Activated naive CD4-positive, alpha-beta T cell treated with anti-CD3 and anti-CD28 coated beads, Interleukin-2, amount 50 U/mL, for 24 hours (primary cell): Measurements from ENCODE around the gene WNT6.
"Not testable (repeated sequence)": the region's sequence is repeated elsewhere in the genome, so short reads cannot be mapped to it uniquely, and the experiment has no call there.

Experiments
- H3K27ac Mint-ChIP-seq: one replicate; pipeline ENCODE4 v1.8.0; 2021; ENCODE audit warnings: mild to moderate bottlenecking, mixed read lengths
- H3K27me3 Mint-ChIP-seq: one replicate; pipeline ENCODE4 v1.8.0; 2021; ENCODE audit warnings: mixed read lengths
- H3K36me3 Mint-ChIP-seq: one replicate; pipeline ENCODE4 v1.8.0; 2021; ENCODE audit warnings: mixed read lengths
- H3K4me1 Mint-ChIP-seq: one replicate; pipeline ENCODE4 v1.8.0; 2021; ENCODE audit warnings: mixed read lengths
- H3K4me3 Mint-ChIP-seq: one replicate; pipeline ENCODE4 v1.8.0; 2021; ENCODE audit warnings: mild to moderate bottlenecking, mixed read lengths
- H3K9me3 Mint-ChIP-seq: one replicate; pipeline ENCODE4 v1.8.0; 2021; ENCODE audit warnings: mixed read lengths

The WNT6 gene

DNA sequence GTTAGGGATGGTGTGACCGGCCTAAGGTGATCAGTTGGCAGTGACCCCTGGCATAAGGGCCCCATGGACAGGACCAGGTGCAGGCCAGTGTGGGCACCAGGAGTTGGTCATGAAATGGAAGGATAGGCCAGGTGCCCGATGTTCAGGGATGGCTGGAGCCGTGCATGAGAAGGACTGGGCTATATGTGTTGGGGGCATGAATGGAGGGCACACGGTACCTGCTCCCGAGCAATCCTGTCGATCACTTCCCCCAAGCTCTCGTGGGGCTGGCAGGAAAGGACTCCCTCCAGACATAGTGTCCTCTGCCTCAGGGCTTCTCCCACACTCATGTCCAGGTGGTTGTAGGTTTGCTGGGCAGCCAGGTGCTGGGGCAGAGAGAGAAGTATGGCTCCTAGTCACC lies 35.6 kb upstream of the WNT6 start:
- peaks cover 3% of the 10 kb centered on the region for H3K27me3 Mint-ChIP-seq
- no peaks in the 10 kb centered on the region for H3K9me3 Mint-ChIP-seq
- H3K27ac Mint-ChIP-seq: no peak overlapping the region
- no peak overlapping the region for H3K4me3 Mint-ChIP-seq
- no peaks in the 10 kb centered on the region for H3K4me1 Mint-ChIP-seq
- no peaks in the 10 kb centered on the region for H3K36me3 Mint-ChIP-seq

DNA sequence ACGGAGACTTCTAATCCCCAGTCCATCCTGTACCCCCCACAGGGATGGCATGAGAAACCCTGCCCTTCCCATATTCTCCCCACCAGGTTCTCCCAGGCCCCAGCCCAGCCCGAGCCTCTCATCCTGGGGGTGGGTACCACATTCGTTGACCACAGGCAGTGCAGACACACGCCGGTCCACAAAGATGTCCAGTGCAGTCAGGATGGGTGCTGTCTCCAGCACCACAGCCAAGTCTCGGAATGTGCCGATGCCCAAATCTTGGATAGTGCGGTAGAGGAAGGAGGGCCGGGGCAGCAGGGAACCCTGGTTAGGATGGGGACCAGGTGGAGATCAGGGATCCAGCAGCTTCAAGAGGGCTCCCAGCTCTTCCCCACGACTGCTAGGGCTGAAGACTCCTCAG lies 32.8 kb upstream of the WNT6 start:
- no peak overlapping the region for H3K27ac Mint-ChIP-seq
- no peaks in the 10 kb centered on the region for H3K9me3 Mint-ChIP-seq
- H3K27me3 Mint-ChIP-seq: peaks cover 12% of the 10 kb centered on the region
- H3K4me1 Mint-ChIP-seq: no peaks in the 10 kb centered on the region
- no peak overlapping the region for H3K4me3 Mint-ChIP-seq
- no peaks in the 10 kb centered on the region for H3K36me3 Mint-ChIP-seq

DNA sequence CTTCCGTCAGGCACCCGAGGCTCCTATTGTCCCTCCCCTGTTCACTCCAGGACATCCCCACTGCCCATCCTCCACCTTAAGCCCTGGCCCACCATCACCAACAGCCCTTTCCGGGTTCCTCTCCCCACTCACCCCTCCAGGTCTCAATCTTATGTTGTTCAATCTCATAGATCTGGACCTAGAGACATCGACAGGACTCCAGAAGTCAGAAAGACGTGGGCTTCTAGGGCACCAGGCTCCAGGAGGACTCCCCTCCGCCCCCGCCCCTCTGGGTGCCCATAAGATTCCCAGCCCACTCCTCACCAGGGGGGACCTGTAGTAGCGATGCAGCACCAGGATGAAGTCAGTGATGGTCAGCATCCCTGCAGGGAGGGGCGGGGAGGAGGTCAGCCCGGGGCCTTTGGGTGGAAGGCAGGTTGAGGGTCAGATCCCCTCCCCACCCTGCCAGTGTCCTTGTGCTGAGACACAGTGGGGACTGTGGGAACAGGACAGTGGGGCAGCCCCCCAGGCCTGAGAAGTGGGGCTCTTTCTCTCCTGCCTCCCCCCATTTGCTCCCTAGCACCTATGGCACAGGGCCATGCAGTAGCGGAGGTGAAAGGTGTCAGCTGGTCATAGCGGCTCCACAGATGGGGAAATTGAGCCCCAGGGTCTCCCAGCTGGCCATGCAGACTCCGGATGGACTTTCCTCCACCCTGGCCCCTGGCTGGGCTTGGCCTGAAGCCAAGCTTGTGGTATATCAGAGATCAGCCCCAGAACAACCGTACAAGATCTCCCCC lies 31.7 kb upstream of the WNT6 start:
- peaks cover 18% of the 10 kb centered on the region for H3K27me3 Mint-ChIP-seq
- H3K27ac Mint-ChIP-seq: no peak overlapping the region

DNA sequence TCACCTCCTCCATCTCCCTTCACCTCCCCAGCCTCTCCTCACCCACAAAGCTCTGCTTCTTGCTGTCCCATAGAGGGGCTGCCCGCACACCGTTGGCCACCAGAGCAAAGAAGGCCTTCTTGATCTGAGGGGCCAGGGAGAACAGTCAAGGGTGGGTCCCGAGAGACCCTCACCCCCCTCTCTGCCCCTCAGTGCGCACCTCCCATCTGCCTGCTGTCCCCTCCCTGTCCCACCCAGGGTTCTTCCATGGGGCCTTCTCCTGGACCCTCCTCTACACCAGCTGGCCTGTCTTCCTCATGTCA lies 31.2 kb upstream of the WNT6 start:
- H3K4me3 Mint-ChIP-seq: no peak overlapping the region
- no peaks in the 10 kb centered on the region for H3K9me3 Mint-ChIP-seq
- H3K36me3 Mint-ChIP-seq: no peaks in the 10 kb centered on the region

More for the DNA sequence above, 31.7 kb upstream of the WNT6 start:
- H3K4me1 Mint-ChIP-seq: no peaks in the 10 kb centered on the region
- H3K36me3 Mint-ChIP-seq: no peaks in the 10 kb centered on the region
- no peaks in the 10 kb centered on the region for H3K9me3 Mint-ChIP-seq
- no peak overlapping the region for H3K4me3 Mint-ChIP-seq

DNA sequence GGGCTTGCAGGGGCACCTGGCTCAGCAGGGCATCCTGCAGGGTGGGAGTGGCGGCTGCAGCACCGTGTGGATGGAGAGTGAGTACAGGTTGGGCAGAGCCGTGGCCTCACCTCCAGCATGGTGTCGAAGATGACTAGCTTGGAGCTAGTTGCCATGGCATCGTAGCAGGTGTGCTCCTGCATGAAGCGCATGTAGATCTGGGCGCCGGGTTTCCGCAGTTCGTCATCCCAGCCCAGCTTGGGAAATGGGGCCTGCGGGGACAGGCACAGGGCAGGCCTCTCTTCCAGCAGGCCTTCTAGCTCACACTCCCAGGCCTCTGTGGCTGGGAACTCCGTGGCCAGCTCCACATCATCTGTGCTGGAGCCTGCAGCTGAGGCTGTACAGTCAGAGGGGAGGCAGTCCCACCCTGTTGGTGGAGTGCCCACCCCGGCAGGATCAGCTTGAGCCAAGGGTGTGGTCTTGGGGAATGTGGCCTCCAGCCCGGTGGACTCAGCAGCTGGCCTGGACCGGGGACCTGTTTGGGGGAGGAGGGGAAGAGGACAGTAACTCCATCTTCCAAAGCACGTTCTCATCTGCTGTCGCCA lies 29.6 kb upstream of the WNT6 start:
- H3K27ac Mint-ChIP-seq: no peak overlapping the region
- no peaks in the 10 kb centered on the region for H3K4me1 Mint-ChIP-seq
- H3K36me3 Mint-ChIP-seq: no peaks in the 10 kb centered on the region
- peaks cover 25% of the 10 kb centered on the region for H3K27me3 Mint-ChIP-seq
- H3K4me3 Mint-ChIP-seq: no peak overlapping the region
- H3K9me3 Mint-ChIP-seq: no peaks in the 10 kb centered on the region

More for the DNA sequence above, 31.2 kb upstream of the WNT6 start:
- Mint-ChIP-seq H3K27ac (no peak overlapping the region), H3K4me1 (no peaks in the 10 kb centered on the region), H3K27me3 (peaks cover 19% of the 10 kb centered on the region)

DNA sequence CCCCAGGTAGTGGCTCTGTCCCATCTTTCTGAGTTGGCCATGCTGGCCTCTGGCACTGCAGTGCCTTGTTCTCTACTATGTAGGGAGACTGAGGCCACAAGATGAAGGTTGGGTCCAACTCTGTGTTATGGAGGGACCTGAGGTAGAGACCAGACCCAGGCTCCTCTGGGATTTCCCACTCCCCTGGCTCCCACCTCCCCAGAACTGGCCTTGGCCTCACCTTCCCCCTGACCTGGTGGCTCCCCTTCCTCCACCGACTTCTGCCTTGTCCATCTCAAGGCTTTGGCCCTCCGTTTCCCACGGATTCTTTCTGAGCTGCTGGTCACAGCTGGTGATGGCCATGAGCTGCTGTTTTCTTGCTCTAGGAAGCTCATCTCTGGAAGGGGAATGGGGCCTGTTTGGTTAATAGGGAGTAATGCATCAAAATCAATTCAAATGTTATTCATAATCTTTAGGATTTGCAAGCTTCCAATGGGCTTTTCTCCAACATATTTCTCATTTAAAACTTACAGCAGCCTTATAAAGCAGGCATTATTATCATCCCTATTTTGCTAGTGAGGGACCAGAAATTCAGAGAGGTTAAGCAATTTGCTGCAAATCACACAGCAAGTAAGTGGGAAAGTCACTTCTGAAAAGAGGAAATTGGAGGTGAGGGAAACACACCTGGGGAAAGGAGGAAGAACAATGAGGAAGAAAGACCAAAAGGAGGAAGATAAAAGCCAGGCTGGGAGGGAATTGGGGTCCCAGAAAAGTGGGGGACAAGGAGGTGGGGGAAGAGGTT lies 28.9 kb upstream of the WNT6 start:
- Mint-ChIP-seq H3K4me1 (no peaks in the 10 kb centered on the region), H3K36me3 (no peaks in the 10 kb centered on the region), H3K4me3 (no peak overlapping the region), H3K9me3 (no peaks in the 10 kb centered on the region), H3K27me3 (peaks cover 27% of the 10 kb centered on the region), H3K27ac (no peak overlapping the region)

DNA sequence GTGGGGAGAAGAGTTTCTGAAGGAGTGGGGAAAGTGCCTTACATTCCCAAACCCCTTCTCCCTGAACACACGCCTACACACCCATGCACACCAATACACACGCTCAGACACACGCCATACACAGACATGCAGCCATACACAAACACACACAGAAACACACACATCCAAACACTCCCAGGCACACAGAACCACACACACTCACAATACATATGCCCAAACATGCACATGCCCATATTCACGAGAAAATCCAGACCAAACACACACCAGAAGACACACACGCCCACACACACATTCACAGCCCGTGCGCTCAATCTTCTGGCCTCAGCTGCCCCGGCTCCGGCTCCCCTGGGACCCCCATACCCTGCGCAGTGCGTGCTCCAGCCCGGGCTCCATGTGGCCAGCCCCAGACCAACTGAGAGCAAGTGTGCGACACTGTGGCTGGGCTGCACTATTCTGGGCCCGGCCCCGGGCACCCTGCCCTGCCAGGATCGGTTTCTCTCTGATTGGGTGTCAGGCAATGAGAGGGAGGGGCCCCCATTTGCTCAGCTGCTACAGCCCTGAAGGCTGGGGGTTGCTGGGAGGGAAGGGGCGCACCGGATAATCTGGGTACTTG lies 28.1 kb upstream of the WNT6 start, which contains the start of gene PRKAG3:
TSS of gene PRKAG3 (minus strand) at position 426 of the 613 bp plus-strand sequence.
- H3K9me3 Mint-ChIP-seq: no peaks in the 10 kb centered on the region
- H3K4me1 Mint-ChIP-seq: no peaks in the 10 kb centered on the region
- H3K36me3 Mint-ChIP-seq: no peaks in the 10 kb centered on the region
- peaks cover 27% of the 10 kb centered on the region for H3K27me3 Mint-ChIP-seq
- H3K27ac Mint-ChIP-seq: no peak within 1 kb of the TSS
- no peak within 1 kb of the TSS for H3K4me3 Mint-ChIP-seq

DNA sequence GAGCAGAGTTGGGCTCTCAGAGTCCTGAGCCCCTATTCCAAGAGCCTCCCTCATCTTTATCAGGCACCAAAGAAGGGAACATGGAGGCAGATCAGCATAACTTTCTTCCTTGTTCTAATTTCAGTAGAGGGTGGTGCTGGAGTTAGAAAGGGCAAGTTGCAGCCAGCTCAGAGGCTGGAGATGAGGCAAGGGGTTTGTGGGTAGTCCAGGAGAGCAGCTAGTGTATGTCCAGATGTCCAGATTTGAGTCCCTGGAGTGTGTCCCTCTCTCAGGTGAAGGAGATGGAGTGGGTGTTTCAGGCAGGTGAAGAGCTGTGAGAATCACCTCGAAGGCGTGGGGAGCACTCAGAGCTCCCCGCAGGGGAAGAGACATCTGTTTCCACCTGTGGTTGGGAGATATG lies 27.5 kb upstream of the WNT6 start:
- H3K36me3 Mint-ChIP-seq: no peaks in the 10 kb centered on the region
- H3K27ac Mint-ChIP-seq: no peak overlapping the region
- peaks cover 3% of the 10 kb centered on the region for H3K9me3 Mint-ChIP-seq
- H3K27me3 Mint-ChIP-seq: peaks cover 29% of the 10 kb centered on the region
- H3K4me3 Mint-ChIP-seq: no peak overlapping the region
- no peaks in the 10 kb centered on the region for H3K4me1 Mint-ChIP-seq

DNA sequence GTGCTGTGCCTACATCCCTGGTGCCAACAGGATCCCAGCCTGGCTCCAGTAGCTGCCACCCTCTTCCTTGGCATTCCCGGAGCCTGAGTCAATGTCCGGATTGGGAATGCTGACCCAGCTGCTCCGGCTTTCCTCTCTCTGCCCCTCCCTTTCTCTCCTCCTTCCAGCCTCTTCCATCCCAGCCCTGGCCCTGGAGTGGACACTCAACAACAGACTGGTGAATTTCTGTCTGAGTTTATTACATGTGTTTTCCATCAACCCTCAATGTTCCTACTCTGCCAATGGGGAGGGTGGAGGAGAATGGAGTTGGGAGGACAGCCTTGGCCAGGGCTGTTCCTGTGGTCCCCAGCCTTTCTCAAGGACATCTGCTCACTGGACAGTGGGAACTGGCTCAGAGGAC lies 27.1 kb upstream of the WNT6 start:
- Mint-ChIP-seq H3K27me3 (peaks cover 30% of the 10 kb centered on the region), H3K4me3 (no peak overlapping the region), H3K36me3 (no peaks in the 10 kb centered on the region), H3K9me3 (peaks cover 8% of the 10 kb centered on the region), H3K4me1 (no peaks in the 10 kb centered on the region), H3K27ac (no peak overlapping the region)

DNA sequence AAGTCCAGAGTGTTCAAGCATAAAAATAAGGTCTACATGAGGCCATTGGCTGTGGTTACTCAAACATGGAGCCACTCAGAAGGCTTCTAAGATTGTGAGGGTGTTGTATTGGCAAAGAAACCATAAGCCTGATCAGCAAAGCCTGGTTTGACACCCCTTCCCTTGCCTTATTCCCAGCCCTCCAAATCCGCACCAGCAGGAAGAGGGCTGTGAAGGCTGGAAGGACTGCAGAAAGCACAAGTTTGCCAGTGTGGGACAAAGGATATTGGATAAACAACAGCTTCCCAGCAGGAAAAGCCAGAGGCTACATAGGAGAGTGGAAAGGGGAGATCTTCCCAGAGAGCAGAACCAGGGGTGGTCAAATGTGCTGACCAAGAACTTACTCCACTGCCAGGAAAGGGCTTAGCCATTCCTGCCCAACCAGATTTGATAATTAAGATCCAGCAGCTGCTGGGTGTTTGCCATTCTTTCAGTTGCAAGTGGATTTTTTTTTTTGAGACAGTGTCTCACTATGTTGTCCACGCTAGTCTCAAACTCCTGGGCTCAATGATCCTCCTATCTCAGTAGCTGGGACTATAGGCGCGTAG lies 26.5 kb upstream of the WNT6 start:
- Mint-ChIP-seq H3K27ac (no peak overlapping the region), H3K9me3 (peaks cover 14% of the 10 kb centered on the region), H3K36me3 (peaks cover 1% of the 10 kb centered on the region), H3K4me1 (no peaks in the 10 kb centered on the region), H3K4me3 (no peak overlapping the region), H3K27me3 (peaks cover 34% of the 10 kb centered on the region)

DNA sequence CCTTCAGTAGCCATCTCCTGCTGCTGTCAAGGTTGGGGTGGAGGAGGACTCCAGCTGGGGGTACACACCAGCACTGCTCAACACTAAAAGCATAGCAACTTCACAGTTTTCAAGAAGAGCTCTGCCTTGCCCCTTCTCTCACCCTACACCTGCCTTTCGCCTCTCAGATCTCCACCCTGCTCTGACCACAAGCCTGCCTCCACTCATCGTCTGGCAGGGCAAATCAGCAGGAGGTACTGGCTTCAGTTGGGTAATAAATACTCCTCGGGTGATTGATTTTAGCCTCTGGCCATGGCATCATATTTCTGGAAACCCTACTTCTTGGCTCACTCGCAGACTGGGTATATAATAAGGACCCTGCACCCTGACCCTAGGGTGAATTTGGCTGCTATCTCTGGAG lies 24.9 kb upstream of the WNT6 start:
- Mint-ChIP-seq H3K4me1 (no peaks in the 10 kb centered on the region), H3K36me3 (peaks cover 1% of the 10 kb centered on the region), H3K27ac (no peak overlapping the region), H3K9me3 (peaks cover 15% of the 10 kb centered on the region), H3K27me3 (peaks cover 39% of the 10 kb centered on the region), H3K4me3 (no peak overlapping the region)

DNA sequence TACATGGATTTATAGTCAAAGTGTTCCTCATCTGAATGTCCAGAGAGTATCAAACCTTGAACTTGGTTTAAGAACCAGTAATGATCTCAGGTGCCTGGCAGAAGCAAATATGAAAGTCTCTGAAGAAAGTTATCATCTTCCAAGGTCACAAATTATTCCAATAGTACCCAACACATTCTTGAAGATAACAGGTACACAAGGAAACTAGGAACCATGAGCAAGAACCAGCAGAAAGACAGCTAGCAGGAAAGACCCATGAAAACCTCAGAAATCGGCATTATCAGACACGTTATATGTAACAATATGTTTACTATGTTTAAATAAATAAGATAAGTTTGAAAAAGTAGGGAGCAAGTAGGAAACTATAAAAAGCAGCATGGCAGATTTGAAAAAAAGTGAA lies 22.1 kb upstream of the WNT6 start:
- H3K4me1 Mint-ChIP-seq: no peaks in the 10 kb centered on the region
- H3K4me3 Mint-ChIP-seq: no peak overlapping the region
- peaks cover 15% of the 10 kb centered on the region for H3K9me3 Mint-ChIP-seq
- no peak overlapping the region for H3K27ac Mint-ChIP-seq
- H3K27me3 Mint-ChIP-seq: peaks cover 38% of the 10 kb centered on the region
- peaks cover 1% of the 10 kb centered on the region for H3K36me3 Mint-ChIP-seq

DNA sequence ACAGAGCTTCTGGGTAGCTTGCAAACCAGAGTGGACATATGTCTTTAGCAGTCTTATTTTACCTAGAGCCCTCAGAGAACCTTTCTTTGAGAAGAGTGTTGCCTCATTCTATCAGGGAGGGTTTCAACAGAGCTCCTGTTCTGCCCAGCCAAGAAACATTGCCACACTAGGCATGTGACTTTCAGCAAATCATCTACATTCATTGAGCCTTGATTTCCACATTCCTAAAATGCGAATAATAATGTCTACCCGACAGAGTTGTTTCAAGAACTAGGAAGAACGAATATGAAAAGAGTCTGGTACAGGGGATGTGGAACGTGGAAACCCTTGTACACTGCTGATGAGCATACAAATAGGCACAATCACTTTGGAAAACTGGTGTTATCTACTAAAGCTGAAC lies 20.2 kb upstream of the WNT6 start:
- peaks cover 1% of the 10 kb centered on the region for H3K36me3 Mint-ChIP-seq
- H3K27me3 Mint-ChIP-seq: peaks cover 38% of the 10 kb centered on the region
- no peak overlapping the region for H3K27ac Mint-ChIP-seq
- H3K9me3 Mint-ChIP-seq: peaks cover 15% of the 10 kb centered on the region
- no peak overlapping the region for H3K4me3 Mint-ChIP-seq
- no peaks in the 10 kb centered on the region for H3K4me1 Mint-ChIP-seq

DNA sequence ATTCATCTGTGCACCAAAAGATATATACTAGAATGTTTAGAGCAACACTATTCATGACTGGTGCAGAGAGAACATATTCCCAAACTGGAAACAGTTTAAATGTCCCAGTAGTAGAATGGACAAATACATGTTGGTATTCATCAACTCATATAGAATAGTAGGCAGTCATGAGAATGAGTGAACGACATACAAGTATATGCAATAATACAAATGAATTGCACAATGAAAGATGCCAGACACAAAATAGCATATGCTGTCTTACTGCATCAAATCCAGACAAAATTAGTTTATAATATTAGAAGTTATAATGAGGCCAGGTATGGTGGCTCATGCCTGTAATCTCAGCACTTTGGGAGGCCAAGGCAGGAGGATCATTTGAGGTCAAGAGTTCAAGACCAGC lies 19.7 kb upstream of the WNT6 start:
- Mint-ChIP-seq H3K9me3 (peaks cover 15% of the 10 kb centered on the region), H3K36me3 (peaks cover 1% of the 10 kb centered on the region), H3K4me3 (no peak overlapping the region), H3K4me1 (no peaks in the 10 kb centered on the region), H3K27ac (no peak overlapping the region), H3K27me3 (peaks cover 38% of the 10 kb centered on the region)

DNA sequence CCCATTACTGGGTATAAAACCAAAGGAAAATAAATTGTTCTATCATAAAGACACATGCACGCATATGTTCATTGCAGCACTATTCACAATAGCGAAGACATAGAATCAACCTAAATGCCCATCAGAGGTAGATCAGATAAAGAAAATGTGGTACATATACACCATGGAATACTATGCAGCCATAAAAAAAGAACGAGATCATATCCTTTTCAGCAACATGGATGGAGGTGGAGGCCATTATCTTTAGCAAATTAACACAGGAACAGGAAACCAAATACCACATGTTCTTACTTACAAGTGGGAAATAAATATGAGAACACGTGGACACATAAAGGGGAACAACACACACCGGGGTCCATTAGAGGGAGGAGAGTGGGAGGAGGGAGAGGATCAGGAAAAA lies 15.3 kb upstream of the WNT6 start:
- H3K4me1 Mint-ChIP-seq: not testable (repeated sequence)

More for the DNA sequence above, 15.3 kb upstream of the WNT6 start:
- Mint-ChIP-seq H3K27ac (peak overlapping the region; percentile 32), H3K27me3 (peaks cover 22% of the 10 kb centered on the region)
- not testable (repeated sequence) for H3K4me3 Mint-ChIP-seq, H3K36me3 Mint-ChIP-seq, H3K9me3 Mint-ChIP-seq
